GM18858 (cell line): ENCODE data around the gene EFCAB7.

ENCODE experiments used
- ATAC-seq: cut with Tn5 transposase; IDR thresholded peaks from one replicate; pipeline ENCODE4 v1.9.1; 2021; ENCODE audit not compliant: unreplicated experiment

The EFCAB7 gene, protein sequence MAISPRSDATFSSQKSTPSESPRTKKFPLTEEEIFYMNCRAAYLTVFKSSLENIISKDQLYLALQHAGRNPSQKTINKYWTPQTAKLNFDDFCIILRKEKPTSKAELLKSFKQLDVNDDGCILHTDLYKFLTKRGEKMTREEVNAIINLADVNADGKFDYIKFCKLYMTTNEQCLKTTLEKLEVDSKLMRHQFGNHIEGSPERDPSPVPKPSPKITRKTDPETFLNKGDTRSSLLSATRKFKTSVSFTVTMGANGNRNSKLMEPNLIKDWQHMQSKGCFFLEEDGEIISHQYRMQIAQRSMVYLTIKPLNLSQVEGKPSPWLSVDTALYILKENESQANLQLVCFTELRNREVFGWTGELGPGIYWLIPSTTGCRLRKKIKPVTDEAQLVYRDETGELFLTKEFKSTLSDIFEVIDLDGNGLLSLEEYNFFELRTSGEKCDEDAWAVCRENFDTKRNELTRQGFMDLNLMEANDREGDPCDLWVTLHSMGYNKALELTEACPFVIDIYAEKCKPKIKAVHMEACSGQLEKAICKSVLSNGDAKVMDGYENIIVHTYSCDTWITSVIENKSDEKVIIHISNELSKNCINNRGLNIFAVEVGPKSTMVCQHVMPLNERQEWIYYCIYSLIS

DNA sequence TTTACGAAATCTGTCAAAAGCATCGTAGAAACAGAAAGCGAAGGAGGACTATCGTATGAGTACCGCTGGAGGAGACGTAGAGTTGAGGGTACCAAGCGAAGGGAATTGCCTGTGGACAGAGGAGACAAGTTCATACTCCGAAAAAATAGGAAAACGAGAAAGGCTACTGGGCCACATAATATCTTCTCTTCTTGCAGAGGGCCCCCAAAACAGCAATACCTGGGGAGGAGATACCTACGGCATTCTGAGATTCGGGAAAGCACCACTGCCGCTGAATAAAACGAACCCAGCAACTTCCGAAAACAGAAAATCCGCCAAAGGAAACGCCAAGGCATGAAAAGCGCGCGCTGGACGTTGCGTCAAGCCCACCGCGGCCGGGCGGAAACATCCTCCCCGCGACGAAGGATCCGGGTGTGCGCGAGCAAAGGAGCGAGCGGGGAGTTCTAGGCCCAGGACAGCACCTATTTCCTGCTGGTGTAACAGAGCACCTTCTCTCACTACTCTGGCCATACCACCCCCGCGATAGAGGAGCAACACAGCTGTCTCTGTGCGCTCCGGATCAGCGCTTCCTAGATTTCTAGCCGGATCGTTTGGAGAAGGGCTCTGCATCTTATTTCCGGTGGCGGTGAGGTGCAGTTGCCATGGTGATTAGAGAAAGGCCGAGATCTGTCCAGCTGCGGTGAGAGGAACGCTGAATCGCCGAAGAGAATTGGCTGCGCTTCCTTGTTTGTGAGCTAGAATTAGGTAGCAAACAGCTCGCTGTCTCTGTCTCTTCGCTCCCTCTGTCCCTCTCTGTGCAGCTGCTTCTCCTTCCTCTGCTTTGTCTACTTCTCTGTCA, at the start of gene EFCAB7, which contains the start of gene ITGB3BP:
EFCAB7 (plus strand) TSS at position 635 of the 838 bp plus-strand sequence. CDS start 2,048 bp downstream, outside the sequence.
ITGB3BP (minus strand) TSS at position 335 of the 838 bp plus-strand sequence; CDS start at position 243, 92 bp downstream.
- peak; percentile 75 for ATAC-seq

- no peak for ATAC-seq
Observed at GRCh38 chr1:63475761-63476160, 47.6 kb upstream of the EFCAB7 start.

DNA sequence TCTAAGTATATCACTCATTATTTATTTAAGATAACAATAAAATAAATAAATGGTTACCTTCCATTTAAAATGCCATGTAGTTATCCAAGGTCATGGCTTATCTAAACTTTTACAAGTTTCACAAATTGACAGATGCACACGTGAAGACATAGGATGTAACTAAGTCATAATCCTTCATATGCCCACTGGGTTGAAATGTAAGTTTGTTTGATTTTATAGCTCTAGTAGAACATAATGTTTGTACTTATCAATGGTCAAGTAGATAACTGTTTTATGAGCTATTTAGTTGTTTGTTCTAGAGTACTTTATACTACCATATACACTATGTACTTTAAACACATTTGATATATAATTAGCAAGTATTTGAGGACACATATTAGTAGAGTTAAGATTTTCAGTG, 43.3 kb upstream of the EFCAB7 start:
- no peak for ATAC-seq

GRCh38 chr1:63486629-63487028, 36.7 kb upstream of the EFCAB7 start:
- ATAC-seq: no peak

DNA sequence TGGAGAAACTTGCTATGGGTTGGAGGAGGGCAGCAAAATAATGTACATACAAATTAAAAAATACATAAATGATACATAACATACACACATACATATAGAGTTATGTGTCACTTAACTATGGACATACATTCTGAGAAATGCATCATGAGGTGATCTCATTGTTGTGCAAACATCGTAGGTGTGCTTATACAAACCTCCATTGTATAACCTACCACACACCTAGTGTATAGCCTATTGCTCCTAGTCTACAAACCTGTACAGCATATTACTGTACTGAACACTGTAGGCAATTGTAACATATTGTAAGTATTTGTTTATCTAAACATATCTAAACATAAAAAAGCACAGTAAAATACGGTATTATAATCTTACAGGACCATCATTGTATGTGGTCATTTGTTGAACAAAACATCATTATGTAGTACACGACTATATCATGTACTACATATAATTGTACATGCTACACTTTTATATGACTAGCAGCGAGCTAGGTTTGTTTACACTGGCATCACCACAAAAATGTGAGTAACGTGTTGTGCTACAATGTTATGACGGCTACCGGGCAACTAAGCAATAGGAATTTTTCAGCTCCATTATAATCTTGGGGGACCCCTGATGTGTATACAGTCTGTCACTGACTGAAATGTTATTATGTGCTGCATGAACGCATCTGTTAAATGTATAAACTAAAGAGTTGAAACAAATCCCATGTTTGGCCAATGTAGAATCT, 35.8 kb upstream of the EFCAB7 start:
- ATAC-seq: no peak

DNA sequence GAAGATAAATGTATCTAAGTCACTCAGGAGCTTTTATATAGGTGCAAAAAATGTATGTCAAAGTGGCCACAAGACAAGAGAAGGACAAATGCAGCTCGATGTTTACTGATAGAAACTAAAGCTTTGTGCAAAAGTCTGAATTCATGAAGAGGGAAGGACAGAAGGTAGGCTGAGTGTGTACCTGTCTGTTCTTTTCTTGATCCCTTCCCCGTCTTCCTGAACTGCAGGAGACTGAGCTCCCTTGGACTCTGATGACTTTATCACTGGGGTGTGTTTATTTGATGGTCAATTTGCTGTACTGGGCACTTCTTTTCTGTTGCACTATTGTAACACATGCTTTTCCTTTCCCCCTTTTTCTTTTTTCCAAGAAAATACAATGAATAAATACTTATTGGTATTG, 25.7 kb upstream of the EFCAB7 start:
- no peak for ATAC-seq

- ATAC-seq: no peak
Observed at GRCh38 chr1:63498106-63498505, 25.2 kb upstream of the EFCAB7 start.

GRCh38 chr1:63501256-63501655, 22.1 kb upstream of the EFCAB7 start:
- no peak for ATAC-seq

DNA sequence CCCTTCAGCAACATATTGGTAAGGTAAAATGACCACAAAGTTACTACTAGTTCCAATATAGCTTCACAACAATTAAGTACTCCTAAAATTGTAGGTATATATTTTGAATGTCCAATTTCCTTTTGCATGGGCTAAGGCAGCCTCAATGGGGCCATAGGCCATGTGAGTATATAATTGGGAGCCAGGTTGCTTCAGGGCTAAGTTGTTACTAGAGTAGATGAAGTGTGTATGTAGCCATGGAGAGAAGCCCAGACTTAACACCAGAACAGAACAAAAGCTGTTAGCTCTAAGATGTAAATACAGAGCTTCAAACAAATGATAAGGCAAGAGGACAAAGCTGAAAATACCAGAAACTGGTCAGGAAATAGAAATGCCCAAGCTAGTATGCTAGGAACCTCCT, 16.5 kb upstream of the EFCAB7 start:
- no peak for ATAC-seq

DNA sequence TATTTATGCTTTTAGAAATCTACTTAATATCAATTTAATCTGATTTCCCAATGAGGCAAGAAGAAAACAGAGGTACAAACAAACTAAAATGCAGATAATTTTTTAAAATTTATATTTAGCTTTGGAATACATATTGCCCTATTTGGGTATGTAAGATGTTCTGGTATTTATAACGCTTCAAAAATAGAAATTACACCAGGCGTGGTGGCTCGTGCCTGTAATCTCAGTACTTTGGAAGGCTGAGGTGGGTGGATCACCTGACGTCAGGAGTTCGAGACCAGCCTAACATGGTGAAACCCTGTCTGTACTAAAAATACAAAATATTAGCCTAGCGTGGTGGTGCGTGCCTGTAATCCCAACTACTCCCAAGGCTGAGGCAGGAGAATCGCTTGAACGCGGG, 13.6 kb upstream of the EFCAB7 start:
- ATAC-seq: no peak

GRCh38 chr1:63512584-63512983, 10.7 kb upstream of the EFCAB7 start:
- no peak for ATAC-seq

DNA sequence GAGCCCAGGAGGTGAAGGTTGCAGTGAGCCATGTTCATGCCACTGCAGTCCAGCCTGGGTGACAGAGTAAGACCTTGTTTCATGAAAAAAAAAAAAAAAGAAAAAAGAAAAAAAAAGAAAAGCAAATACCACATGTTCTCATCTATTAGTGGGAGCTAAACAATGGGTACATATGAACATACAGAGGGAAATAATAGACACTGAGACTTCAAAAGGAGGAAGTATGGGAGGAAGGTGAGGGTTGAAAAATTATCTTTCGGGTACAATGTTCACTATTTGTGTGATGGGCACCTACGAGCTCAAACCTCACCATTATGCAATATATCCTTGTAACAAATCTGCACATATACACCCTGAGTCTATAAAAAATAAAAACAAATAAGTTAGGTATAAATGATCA, 6.7 kb upstream of the EFCAB7 start:
- ATAC-seq: no peak

- peak; percentile 1 for ATAC-seq
Observed at GRCh38 chr1:63523738-63524137, 413 bp downstream of the EFCAB7 start.

DNA sequence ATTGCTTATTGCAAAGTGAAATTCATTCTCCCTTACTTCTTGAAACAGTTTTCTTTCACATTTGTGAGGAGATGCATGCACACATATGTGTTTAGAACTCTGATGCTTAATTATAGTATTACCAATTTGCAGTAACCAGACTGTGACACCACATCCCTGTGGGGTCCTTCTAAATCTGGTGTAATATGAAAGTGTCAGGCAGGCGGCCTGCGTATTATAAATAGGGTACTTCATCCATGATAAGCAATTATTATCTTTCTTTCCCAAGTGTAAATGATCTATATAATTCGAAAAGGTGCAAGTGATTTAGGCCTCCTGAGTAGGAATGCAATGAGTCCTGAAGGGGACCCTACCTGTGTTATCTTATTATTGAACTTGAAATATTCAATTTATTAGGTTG, 876 bp downstream of the EFCAB7 start:
- no peak for ATAC-seq

- no peak for ATAC-seq
Observed at GRCh38 chr1:63532727-63533126, 9.4 kb downstream of the EFCAB7 start.

- ATAC-seq: no peak
Observed at GRCh38 chr1:63533931-63534330, 10.6 kb downstream of the EFCAB7 start.

DNA sequence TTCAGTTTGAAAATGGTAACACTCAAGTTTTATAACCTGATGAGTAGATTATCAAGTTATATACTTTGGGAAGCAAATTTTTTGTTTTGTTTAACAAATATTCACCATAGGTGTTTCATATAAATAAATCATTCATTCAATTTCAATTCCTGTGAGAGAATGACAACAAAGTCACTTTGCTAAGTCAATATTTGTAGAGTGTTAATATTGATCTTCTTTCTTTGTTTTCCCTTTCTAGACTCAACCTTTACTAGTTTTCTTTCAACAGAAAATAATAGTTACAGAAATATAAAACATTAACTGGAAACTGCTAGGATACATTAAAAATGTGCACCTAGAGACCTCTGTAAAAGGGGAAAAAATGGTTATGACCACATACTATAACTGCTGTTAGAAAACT, 11.1 kb downstream of the EFCAB7 start:
- no peak for ATAC-seq

DNA sequence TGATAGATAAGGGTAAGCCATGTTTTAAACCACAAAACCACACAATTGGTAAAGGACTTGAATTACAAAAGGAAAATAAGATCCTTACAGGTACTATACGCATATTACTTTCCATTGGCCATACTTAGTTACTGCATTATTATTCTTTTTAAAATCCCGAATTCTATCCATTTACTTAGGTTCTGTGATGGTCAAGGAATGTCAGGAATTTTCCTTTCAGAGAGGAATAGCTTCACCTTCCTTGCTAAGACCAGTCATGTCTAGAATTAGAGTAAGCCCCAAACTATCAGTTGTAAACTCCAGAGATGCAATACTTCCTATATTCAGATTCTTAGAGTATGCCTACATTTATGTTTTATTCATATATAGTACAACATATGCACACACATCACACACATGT, 13.7 kb downstream of the EFCAB7 start:
- no peak for ATAC-seq

DNA sequence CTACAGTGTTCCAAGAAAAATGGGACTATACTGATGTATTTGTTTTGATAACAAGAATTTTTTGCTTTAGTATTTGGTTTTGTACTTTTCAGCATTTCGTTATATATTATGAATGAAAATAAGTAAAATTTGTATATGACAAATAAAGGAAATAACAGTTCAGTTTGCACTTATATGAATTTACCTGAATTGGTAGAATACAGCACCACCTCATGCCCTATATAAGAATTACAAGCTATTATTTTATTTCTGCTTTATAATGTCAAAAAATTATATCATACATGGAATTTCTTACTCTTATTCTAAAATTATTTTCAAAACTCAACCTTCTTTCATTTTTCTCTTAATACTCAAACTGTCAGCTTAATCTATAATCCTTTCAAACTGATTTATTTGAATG, 14.6 kb downstream of the EFCAB7 start:
- no peak for ATAC-seq

DNA sequence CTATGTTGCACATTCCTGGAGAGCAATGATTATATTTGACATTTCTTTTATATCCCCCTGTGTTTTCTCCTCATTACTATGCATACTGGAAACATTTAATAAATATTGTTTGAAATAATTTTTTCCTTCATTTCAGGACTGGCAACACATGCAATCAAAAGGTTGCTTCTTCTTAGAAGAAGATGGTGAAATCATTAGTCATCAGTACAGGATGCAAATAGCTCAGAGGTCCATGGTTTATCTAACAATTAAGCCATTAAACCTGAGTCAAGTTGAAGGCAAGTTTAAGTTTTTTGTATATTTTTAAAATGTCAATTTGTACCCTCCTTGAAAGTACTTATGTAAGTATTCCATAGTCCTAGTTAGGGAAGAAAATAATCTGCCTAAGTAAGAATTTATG, 22.5 kb downstream of the EFCAB7 start:
- no peak for ATAC-seq
